TTC549 (cell line): ENCODE results near the gene PXDC1.
"Not testable (repeated sequence)": the region's sequence is repeated elsewhere in the genome, so short reads cannot be mapped to it uniquely, and the experiment has no call there.

Experiments
- FAIRE-seq: peaks from 2 replicates; lab custom pipeline; 2012; peaks lifted over from hg19 to GRCh38; lab: Jason Lieb, UNC

The PXDC1 gene

DNA sequence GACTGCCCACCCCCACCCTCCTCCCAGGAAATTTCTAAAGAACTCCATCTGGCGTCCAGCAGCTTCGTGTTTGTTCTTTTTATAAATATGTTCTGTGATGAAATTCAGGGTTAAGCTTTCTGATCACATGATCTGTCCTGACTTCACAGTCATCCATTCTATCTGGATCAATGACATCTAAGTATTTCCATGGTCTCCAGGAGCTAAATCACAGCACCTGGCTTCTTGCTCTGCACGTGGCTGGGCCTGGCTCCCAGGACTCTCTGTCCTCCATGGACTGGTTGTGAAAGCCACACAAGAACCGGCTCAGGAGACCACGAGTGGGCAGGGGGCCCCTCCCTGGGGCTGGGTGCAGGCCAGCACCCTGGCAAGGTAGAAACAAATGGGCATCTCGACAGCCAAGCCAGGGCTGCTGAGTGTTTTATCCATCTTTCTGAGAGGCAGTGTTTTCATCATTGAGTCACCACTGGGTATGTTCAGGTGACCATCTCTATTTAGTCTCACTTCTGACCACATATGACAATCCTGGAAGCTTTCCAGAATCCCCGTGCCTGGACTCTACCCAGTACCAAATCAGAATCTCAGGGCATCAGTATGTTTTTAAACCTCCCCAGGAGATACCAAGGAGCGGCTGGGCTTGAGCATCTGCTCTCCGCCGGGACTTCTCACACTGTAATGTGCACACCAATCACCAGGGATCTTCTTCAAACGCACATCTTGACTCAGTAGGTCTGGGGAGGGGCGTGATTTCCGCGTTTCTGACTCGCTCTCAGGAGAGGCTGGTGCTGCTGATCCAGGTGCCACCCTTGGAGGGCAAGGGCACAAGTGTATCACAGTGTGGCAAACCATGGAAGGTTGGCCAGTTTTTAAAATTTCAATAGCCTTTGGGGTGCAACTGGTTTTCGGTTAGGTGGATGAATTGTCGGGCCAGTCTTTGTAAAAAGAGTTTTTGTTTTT, 31.6 kb upstream of the PXDC1 start:
- FAIRE-seq, result no peak

DNA sequence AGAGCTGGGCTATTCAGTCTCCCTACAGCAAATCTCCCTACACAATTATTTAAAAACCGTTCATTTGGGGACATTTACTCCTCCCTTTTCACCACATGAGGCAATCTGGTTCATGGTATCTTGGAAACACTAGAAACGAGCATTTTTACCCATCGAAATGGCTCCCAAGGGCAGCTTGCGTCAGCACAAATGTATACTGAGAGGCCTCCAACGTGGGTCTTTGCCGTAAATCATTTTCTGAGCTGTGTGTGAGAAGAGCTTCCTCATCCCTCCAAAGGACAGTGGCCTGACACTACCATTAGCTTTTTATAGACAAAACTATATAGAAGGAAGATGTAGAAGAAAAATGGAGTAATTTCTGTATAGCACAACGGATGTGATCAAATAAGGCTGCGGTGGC, 30.0 kb upstream of the PXDC1 start:
- FAIRE-seq, result no peak

DNA sequence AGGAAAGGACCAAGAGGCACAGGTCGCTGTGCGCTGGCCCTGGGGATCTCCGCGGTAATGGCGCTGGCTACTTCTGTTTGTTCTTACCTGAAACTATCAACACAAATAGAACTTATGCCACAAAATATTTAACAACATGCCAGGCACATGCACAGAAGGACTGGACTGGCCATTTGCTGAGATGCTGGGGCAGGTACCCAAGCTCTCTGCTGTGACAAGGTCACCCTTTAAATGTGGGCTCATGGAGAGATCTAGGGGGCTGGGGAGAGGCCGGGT, 28.0 kb upstream of the PXDC1 start:
- no peak for FAIRE-seq

DNA sequence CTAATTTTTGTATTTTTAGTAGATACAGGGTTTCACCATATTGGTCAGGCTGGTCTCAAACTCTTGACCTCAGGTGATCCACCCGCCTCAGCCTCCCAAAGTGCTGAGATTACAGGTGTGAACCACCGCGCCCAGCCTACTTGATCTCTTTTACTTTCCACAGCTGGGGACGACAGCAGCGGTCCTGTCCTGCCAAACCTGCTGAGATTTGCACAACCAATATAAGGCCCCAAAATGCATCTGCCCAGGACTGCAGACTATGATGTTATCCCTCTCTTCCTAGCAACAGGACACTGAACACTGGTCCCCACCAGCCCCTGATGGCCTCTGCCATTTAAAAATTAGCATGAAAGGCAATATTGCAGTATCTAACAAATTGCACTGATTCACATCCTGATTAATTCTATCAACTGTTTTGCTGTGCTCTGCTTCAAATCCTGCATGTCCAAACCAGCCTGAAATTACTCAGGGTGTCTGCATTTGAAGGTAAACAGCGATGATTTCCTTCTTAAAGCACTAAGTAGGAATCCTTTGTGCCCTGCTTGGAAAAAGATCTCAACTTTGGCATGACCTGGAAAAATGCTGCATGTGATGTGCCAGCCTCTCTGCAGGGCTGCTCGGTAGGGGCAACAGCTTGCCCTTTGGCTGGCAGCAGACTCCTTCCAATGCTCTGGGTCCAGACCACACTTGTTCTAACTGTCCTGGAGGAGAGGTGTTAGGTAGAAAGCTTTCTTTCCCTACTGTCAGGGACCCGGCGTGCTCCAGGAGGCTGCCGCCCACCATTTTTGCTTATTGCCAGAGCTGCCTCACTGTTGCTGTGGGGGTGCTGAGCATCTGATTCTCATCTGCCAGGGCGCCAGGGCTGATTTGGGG, 27.4 kb upstream of the PXDC1 start:
- no peak for FAIRE-seq

DNA sequence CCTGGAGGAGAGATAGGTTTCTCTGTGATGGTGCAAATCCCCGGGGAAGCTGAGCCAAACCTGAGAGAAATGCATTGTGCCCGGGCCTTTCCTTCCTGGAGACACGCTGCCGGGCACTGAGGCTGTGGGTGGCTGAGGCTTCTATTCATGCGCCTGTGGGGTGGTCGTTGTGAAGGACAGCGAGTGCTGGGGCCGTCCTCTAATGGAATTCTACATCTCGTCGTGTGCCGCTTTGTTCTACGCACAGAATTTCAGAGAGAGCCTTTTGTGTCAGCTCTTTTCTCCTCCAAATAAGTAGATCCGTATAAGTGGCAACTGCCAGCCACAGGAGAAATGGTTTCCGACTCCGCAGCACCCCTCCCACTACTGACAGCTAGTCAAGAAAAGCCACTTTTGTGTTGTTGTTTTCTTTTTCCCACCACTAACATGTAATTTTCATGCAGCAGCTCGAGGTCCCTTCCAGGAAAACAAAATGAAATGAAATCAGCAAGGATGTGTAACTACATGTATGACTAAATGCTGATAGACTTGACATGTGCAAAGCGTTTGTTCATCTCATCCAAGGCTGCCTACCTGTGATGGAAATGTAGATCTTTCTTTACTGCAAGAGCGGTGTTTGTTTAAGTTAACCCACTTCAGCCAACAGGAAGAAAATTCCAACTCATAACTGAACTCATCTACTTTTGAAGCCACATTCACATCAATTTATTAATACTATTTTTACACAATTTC, 26.4 kb upstream of the PXDC1 start:
- FAIRE-seq, result no peak

DNA sequence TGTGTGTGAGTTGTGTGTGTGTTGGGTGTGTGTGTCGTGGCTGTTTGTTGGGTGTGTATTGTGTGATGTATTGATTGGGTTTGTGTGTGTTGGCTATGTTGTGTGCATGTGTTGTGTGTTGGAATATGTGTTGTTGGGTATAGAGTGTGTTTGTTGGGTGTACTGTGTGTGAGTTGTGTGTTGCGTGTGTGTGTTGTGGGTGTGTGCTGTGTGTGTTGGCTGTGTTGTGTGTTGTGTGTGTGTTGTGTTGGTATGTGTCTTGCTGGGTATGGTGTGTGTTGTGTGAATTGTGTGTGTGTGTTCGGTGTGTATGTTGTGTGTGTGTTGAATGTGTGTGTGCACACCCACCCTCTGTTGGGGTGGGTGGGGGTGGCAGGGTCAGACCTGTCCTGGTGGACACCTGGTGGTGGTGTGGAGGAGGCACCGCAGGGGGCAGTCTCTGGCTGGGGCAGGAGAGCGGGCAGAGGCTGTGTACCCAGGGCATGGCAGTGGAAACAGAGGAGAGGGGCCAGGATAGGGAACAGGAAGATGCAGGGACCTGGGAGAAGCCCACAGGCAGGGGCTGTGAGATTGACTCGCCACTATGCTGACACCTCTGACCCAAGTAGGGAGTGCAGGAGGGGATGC, 25.5 kb upstream of the PXDC1 start:
- no peak for FAIRE-seq

DNA sequence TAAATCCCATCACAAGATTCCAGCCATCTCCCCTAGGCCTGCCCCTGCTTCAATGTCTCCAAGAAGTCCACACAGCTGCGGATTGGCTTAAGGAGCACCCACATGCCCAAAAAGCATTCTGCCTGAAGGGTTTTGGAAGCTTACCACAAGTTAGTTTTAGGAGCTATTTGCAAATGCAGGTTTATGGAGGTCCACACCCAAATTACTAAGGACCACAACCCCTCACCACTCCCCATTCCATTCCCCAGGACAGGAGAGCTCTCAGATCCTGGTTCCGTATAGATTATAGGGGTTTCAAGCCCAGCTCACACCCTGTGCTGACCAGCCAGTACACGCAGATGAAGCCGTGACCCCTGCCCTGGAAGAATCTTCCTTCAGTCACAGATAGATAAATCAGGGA, 24.3 kb upstream of the PXDC1 start:
- FAIRE-seq, result no peak

DNA sequence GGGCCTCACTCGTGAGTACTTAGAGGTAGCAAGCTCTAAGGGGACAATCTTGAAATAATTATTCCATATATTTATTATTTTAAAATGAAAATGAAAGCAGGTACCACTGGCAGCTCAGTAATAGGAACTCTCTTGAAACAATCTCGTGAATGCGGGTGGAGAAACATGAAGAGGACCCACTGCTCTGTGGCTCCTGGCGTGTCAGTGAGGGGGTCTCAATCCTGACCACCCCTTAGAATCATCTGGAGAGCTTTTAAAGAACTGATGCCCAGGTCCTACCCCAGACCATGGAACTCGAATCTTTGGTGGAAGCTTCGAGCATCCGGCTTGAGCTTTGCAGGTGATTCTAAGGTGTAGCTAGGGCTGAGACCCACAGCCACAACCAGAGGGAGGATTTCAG, 23.9 kb upstream of the PXDC1 start:
- no peak for FAIRE-seq

DNA sequence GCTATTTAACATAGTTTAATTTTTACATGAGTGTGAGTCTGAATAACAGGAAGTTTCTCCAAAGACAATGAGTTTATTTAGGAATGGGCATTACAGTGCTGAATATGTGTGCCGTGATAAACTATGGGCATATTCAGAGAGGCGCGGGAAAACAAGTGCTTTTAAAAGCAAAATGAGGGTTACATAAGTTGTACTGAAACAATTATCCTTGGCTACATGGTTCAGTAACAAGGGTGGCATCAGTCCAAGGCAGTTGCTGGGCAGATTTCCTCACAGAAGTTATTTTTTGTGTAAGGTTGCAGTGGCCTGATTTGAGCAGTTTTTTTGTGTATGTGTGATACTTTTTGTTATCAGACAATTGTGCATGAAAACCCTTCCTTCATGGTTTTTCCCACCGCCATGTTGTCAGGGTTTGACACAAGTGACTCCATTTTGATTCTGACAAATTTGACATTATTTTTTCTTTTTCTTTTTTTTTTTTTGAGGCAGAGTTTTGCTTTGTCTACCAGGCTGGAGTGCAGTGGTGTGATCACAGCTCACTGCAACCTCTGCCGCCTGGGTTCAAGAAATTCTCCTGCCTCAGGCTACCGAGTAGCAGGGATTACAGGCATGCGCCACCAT, 22.3 kb upstream of the PXDC1 start:
- FAIRE-seq, result no peak

DNA sequence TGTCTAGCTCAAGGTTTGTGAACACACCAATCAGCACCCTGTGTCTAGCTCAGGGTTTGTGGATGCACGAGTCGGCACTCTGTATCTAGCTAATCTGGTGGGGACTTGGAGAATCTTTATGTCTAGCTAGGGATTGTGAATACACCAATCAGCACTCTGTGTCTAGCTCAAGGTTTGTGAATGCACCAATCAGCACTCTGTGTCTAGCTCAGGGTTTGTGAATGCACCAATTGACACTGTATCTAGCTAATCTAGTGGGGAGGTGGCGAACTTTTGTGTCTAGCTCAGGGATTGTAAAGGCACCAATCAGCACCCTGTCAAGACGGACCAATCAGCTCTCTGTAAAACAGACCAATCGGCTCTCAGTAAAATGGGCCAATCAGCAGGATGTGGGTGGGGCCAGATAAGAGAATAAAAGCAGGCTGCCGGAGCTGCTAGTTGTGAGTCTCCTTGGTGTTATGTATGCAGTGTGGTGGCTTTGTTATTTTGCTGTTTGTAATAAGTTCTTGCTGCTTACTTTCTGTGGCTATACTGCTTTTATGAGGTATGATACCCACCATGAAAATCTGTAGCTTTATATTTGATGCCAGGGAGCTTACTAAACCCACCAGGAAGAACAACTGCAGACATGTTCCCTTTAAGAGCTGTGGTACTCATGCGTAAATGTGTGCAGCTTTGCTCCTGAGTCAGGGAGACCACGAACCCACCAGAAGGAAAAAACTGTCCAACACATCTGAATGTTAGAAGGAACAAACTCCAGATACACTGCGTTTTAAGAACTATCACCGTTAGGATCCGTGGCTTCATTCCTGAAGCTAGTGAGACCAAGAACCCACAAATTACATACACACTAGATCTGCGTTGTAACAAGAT, 20.9 kb upstream of the PXDC1 start:
- FAIRE-seq, result not testable (repeated sequence)

DNA sequence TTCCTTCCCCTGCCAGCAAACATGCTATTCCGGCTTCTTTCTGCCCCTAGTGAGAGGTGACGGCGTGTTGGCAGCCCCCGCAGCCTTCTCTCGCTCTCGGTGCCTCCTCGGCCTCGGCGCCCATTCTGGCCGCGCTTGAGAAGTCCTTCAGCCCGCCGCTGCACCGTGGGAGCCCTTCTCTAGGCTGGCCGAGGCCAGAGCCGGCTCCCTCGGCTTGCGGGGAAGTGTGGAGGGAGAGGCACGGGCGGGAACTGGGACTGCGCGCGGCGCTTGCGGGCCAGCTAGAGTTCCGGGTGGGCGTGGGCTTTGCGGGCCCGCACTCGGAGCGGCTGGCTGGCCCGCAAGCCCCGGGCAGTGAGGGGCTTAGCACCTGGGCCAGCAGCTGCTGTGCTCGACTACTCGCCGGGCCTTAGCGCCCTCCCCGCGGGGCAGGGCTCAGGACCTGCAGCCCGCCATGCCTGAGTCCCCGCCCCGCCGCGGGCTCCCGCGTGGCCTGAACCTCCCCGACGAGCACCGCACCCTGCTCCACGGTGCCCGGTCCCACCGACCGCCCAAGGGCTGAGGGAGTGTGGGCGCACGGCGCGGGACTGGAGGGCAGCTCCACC, 20.0 kb upstream of the PXDC1 start:
- FAIRE-seq, result no peak

DNA sequence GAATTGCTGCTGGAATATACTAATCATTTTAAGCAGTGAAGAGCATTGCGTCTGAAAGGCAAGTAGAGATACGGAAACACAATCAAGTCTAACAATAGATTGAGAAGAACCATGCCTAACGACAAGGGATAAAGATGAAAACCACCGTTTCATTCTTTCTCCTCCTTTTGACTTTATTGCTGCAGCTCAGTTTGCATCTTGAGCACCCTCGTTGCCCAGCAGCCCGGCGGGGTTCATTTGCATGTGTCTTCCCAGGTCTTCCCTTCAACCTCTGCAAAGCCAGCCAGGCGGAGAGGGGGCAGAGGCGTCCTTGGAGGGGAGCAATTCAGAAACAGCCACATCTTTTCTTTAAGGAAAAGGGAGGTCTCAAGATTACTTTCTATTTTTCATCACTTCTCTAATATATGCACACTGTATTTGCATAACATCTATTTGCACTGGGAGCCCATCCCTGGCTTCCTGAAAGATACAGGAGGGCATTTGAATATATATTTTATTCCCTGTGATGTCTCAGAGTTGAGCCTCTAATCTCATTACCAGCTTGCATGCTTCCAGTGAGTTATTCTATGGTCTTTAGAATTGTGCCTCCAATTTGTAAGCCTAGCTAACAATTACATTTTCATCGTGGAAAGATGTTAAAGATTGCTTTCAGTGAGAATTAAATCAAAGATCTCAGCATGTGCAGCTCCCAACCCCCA, 18.7 kb upstream of the PXDC1 start:
- no peak for FAIRE-seq

DNA sequence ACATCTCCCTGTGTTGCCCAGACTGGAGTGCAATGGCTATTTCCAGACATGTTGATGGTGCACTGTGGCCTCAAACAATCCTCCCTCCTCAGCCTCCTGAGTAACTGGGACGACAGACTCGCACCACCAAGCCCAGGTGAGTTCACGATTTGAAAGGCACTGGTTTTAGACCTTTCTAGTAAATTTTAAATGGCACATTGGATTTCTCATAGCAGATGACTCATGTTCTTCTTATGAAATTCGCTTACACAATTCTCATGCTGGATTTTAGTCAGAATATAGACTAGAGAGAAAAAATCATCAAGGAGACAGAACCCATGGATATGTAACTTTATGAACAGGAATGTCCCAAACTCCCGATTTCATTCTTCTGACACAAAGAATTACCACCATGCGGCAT, 18.1 kb upstream of the PXDC1 start:
- no peak for FAIRE-seq

DNA sequence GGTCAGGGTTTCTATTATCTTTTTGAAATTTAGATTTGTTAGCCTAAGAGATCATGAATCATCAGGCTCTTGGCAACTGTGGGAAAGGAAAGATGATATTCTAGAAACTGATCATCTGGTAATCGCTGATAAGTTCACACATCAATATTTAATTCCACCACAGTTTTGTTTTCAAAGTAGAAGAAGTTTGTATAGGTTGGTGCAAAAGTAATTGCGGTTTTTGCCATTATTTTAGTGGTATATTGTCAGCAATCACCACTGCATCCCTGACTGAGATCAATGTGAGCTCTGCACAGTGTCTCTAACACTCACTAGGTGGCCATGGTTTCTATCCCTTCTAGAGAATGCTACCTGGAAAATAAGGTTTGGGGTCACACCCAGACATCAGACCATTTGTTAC, 17.0 kb upstream of the PXDC1 start:
- FAIRE-seq, result no peak

DNA sequence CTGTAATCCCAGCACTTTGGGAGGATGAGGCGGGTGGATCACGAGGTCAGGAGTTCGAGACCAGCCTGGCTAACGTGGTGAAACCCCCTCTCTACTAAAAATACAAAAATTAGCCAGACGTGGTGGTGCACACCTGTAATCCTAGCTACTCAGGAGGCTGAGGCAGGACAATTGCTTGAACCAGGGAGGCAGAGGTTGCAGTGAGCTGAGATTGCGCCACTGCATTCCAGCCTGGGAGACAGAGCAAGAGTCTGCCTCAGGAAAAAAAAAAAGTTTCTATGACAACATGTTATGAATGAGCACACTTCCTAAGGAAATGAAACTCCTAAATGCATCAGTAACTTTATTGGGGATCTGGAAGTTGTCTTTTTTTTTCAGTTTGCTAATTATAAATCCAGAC, 16.0 kb upstream of the PXDC1 start:
- FAIRE-seq, result not testable (repeated sequence)

DNA sequence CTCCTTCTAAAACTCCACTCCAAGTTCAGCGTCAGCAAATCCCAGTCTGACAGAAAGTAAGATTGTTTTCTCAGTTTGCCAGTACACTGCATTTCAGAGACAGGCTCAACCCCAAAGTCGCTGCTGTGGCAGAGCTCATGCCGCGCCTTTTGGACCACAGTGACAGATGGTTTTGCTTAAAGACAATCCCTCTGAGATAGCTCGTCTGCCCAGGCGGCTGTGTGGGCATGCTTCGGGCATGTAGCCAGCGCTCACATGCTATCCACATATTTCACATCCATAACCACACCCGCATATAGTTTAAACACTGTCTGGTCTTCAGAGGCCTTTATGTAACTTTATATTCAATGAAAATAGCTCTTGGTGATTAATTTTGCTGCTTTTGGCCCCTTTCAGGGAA, 14.7 kb upstream of the PXDC1 start:
- FAIRE-seq, result no peak

DNA sequence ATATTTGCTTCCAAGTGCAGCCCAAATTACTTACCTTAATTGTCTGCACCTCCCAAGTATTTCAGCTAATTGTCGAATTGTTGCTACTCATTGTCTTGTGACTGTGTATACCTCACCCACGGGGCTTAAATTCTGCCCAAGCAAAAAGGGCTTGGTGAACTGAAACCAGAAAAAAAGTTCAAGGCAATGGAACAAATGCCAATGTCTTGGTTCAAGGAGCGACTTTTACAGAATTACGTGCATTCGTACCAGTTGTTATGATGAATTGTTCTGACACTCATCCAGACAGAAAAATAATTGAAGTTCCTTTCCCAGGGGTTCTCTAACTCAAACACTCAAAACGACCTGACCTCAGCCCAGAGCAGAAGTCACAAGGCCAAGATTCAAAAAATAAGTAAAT, 13.9 kb upstream of the PXDC1 start:
- FAIRE-seq, result no peak

DNA sequence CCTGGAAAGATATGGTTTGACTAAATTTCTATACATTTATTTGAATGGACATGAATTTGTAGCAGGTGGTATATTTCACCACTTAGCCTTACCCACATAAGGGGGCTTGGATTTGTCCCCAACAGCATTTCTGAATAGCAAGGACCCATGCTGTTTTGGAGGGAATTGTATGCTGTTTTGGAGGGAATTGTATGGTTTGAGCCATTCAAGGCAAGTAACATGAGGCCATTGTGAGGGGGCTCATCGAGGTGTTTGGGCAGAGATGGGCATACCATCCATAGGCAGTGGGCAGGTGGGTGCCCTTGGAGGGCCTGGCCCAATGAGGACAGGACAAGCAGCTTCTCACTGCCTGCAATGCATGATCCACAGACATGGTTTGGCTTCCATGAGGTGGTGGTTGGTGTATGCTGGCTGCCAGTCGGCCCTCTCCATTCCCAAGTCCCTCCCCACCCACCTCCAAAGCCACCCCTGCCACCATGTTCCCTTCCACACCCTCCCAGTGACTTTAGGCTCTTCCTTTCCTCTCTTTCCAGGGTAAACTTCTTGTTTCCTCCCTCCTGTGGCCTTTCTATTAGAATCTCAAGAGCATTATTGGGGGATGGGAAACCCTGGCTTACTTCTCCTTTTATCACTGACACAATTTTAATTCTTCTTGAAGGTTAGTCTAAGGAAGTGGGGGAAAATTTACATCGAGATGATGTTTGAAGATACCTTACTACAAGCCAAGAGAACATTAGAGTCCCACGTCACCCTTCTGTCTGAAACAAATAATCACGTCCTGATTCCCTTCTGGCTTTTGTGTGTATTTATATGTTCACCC, 13.2 kb upstream of the PXDC1 start:
- FAIRE-seq, result no peak

DNA sequence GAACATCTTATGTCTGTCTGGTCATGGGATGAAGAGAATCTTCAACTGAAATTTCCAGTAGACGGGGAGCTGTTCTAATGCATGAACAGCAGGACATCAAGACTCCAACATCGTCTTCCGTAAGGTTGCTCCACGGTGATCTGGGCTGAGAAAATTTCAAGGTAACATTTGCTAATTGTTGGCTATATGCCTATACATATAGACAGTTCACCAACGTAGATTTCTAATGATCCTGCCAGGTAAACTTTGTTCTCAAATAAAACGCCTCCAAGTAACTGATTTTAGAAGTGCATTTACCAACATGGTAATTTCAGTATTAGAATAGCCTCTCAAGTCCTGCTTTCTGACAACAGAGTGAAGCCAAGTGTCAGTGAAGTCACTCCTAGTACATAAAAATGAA, 11.3 kb upstream of the PXDC1 start:
- FAIRE-seq, result no peak
